CD1c-positive myeloid dendritic cell (primary cell): ENCODE measurements around the gene PTPRK.

ENCODE experiments used
- DNase-seq: peaks from one replicate; pipeline ENCODE4 v3.0.0-alpha.2; 2016; ENCODE audit errors: extremely low spot score

PTPRK gene

GRCh38 chr6:128520436-128521281 is at the start of gene PTPRK:
PTPRK (minus strand) TSS chr6:128520599; CDS start chr6:128520358, 241 bp downstream.
- DNase-seq, result peak; percentile 77

GRCh38 chr6:128567029-128567428 is 46.6 kb upstream of the PTPRK start:
- no peak for DNase-seq

- DNase-seq, result no peak
Measured at GRCh38 chr6:128560966-128561365, 40.6 kb upstream of the PTPRK start.

- DNase-seq, result no peak
Measured at GRCh38 chr6:128558924-128559323, 38.5 kb upstream of the PTPRK start.

GRCh38 chr6:128558021-128558420 is 37.6 kb upstream of the PTPRK start:
- DNase-seq, result no peak

GRCh38 chr6:128557081-128557480 is 36.7 kb upstream of the PTPRK start:
- DNase-seq, result no peak

- DNase-seq, result no peak
Measured at GRCh38 chr6:128554302-128554701, 33.9 kb upstream of the PTPRK start.

GRCh38 chr6:128541261-128541660 is 20.9 kb upstream of the PTPRK start:
- no peak for DNase-seq

- no peak for DNase-seq
Measured at GRCh38 chr6:128538763-128539162, 18.4 kb upstream of the PTPRK start.

- no peak for DNase-seq
Measured at GRCh38 chr6:128532827-128533226, 12.4 kb upstream of the PTPRK start.

GRCh38 chr6:128532136-128532535 is 11.7 kb upstream of the PTPRK start:
- DNase-seq, result no peak

GRCh38 chr6:128531696-128532095 is 11.3 kb upstream of the PTPRK start:
- DNase-seq, result no peak

GRCh38 chr6:128528241-128528640 is 7.8 kb upstream of the PTPRK start:
- DNase-seq, result no peak

- no peak for DNase-seq
Measured at GRCh38 chr6:128527375-128527774, 7.0 kb upstream of the PTPRK start.

GRCh38 chr6:128526152-128526914 is 5.9 kb upstream of the PTPRK start:
- DNase-seq, result no peak

- DNase-seq, result no peak
Measured at GRCh38 chr6:128525406-128525805, 5.0 kb upstream of the PTPRK start.

GRCh38 chr6:128521282-128521632 is 858 bp upstream of the PTPRK start:
- no peak for DNase-seq

GRCh38 chr6:128519931-128520435 is 416 bp downstream of the PTPRK start:
- DNase-seq, result no peak

- DNase-seq, result peak; percentile 17
Measured at GRCh38 chr6:128519132-128519930, 1.1 kb downstream of the PTPRK start.

- DNase-seq, result no peak
Measured at GRCh38 chr6:128518434-128519131, 1.8 kb downstream of the PTPRK start.

GRCh38 chr6:128517124-128517523 is 3.3 kb downstream of the PTPRK start:
- no peak for DNase-seq
